HL-60 (cell line): ENCODE results near the gene QRSL1.

ENCODE experiments used
- DNase-seq, 2 experiments: peaks; one replicate each; pipeline ENCODE4 v3.0.0-alpha.2; 2010 to 2020; ENCODE audit warnings: low read depth in 1 of 2, low spot score in 1 of 2
- H3K27ac ChIP-seq: fragments of 250-450 bp; sonication (Bioruptor Pico); replicated peaks from 2 replicates; pipeline ENCODE4 v1.5.1; 2020; ENCODE audit warnings: mild to moderate bottlenecking, moderate library complexity
- H3K27me3 ChIP-seq: fragments of 250-450 bp; sonication (Bioruptor Pico); 2 replicates; pipeline ENCODE4 v1.5.1; 2021; ENCODE audit warnings: mild to moderate bottlenecking, moderate library complexity; ENCODE audit not compliant: insufficient read depth, poor library complexity, severe bottlenecking
- H3K4me3 ChIP-seq: replicated peaks from 2 replicates; pipeline ENCODE4 v1.5.1; 2011; ENCODE audit warnings: mild to moderate bottlenecking, control low read depth, low read length; ENCODE audit not compliant: insufficient read depth
- CTCF ChIP-seq: IDR thresholded peaks from one replicate; pipeline ENCODE4 v1.5.1; 2011; ENCODE audit warnings: low read length, control low read depth, inconsistent platforms; ENCODE audit not compliant: insufficient read depth
- GABPA ChIP-seq: IDR thresholded peaks from 2 replicates; pipeline ENCODE4 v1.6.1; 2012; ENCODE audit warnings: low read depth
- POLR2AphosphoS5 ChIP-seq: IDR thresholded peaks from 2 replicates; pipeline ENCODE4 v1.6.1; 2012; ENCODE audit warnings: low read depth
- SPI1 ChIP-seq: IDR thresholded peaks from 2 replicates; pipeline ENCODE4 v1.6.1; 2012; ENCODE audit warnings: low read depth, mild to moderate bottlenecking, borderline replicate concordance
- TF ChIP-seq, protein P1 (sequence below): IDR thresholded peaks from 2 replicates; pipeline ENCODE4 v1.6.1; 2012; ENCODE audit warnings: low read depth; ENCODE audit not compliant: insufficient replicate concordance

Gene QRSL1

DNA sequence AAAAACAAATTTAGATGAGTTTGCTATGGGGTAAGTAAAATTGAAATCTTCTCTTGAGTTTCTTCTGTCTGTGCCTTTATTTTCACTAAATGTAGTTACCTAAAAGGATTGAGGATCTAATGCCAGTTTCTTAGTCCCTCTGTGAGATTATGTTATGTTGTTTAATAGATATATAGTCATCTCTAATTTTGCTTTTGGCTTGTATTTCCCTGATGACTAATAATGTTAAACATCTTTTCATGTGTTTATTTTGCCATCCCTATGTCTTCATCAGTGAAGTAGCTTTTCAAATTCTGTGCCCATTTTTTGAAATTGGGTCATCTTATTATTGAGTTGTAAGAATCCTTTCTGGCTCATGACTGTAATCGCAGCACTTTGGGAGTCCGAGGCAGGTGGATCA is 13.7 kb downstream of the QRSL1 start:
- Histone ChIP-seq H3K4me3 (no peak overlapping the region), H3K27ac (no peak overlapping the region), H3K27me3 (no peaks in the 10 kb centered on the region)
- TF ChIP-seq, protein P1, sequence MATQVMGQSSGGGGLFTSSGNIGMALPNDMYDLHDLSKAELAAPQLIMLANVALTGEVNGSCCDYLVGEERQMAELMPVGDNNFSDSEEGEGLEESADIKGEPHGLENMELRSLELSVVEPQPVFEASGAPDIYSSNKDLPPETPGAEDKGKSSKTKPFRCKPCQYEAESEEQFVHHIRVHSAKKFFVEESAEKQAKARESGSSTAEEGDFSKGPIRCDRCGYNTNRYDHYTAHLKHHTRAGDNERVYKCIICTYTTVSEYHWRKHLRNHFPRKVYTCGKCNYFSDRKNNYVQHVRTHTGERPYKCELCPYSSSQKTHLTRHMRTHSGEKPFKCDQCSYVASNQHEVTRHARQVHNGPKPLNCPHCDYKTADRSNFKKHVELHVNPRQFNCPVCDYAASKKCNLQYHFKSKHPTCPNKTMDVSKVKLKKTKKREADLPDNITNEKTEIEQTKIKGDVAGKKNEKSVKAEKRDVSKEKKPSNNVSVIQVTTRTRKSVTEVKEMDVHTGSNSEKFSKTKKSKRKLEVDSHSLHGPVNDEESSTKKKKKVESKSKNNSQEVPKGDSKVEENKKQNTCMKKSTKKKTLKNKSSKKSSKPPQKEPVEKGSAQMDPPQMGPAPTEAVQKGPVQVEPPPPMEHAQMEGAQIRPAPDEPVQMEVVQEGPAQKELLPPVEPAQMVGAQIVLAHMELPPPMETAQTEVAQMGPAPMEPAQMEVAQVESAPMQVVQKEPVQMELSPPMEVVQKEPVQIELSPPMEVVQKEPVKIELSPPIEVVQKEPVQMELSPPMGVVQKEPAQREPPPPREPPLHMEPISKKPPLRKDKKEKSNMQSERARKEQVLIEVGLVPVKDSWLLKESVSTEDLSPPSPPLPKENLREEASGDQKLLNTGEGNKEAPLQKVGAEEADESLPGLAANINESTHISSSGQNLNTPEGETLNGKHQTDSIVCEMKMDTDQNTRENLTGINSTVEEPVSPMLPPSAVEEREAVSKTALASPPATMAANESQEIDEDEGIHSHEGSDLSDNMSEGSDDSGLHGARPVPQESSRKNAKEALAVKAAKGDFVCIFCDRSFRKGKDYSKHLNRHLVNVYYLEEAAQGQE, result no peak
- TF ChIP-seq POLR2AphosphoS5 (no peak), GABPA (no peak), CTCF (no peak), SPI1 (no peak)
- DNase-seq, result no peak

DNA sequence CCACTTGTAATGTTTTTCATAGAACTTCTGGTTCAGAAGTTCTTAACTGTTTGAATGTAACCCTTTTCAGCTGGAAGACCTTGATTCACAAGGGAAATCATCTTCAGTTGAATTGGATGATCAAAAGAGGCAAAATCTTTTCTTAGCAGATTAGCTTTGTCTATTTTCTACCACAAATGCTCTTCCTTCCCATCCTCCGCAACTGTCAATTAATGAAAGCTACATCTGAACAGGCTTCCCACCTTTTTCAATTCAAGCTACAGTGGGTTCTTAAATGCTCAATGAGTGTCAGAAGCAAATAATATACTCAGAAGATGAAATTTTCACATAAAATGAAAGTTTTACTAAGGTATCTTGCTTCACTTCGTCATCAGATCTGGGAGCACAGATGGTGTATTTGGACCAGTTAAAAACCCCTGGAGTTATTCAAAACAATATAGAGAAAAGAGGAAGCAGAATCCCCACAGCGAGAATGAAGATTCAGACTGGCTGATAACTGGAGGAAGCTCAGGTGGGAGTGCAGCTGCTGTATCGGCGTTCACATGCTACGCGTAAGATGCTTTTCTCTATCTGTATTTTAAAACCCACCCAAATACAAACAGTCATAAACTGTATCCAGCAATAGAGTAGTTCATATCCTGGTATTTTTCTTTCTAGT is 19.4 kb downstream of the QRSL1 start:
- Histone ChIP-seq H3K4me3 (no peak overlapping the region), H3K27ac (no peak overlapping the region), H3K27me3 (no peaks in the 10 kb centered on the region)
- TF ChIP-seq SPI1 (no peak), POLR2AphosphoS5 (no peak), CTCF (no peak), GABPA (no peak)
- TF ChIP-seq, protein P1, result no peak
- no peak for DNase-seq

DNA sequence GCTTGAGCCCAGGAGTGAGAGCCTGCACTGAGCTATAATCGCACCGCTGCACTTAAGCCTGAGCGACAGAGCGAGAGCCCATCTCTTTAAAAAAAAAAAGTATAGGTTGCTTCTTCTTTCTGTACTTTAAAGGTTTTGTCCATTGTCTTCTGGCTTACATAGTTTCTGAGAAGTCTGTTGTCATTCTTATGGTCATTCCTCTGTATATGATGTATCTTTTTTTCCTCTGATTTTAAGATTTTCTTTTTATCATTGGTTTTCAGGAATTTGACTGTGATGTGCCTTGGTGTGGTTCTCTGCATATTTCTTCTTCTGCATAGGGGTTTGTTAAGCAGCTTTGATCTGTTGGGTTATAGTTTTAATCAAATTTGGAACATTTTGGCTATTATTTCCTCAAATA is 29.1 kb downstream of the QRSL1 start:
- TF ChIP-seq GABPA (no peak), CTCF (no peak), POLR2AphosphoS5 (no peak), SPI1 (no peak)
- TF ChIP-seq, protein P1, result no peak
- DNase-seq, result no peak
- no peaks in the 10 kb centered on the region for H3K27me3 ChIP-seq
- H3K27ac ChIP-seq, result no peak overlapping the region
- H3K4me3 ChIP-seq, result no peak overlapping the region
